Lung (tissue), 12 donors: ENCODE results near the gene SEC14L5. TPM values are rescaled to one million over a fixed set of nuclear protein-coding genes. Genes with fewer than 3 reads are reported as not detected.

Experiments
- ATAC-seq: fragments of 200-7000 bp; cut with Tn5 transposase; one replicate; pipeline ENCODE4 v1.9.1; 2020; ENCODE audit warnings: moderate number of reproducible peaks; ENCODE audit not compliant: insufficient read depth, low FRiP score
- DNase-seq, 3 donors: peaks; one replicate each; pipeline ENCODE4 v3.0.0-alpha.2; 2013 to 2017
- H3K27ac ChIP-seq, 2 donors: one replicate each; pipeline ENCODE4 v1.5.1; 2013; ENCODE audit warnings: mild to moderate bottlenecking in 2 of 2, moderate library complexity in 2 of 2, control low read depth in 1 of 2, inconsistent platforms in 1 of 2, low read depth in 1 of 2, low read length in 1 of 2
- H3K27me3 ChIP-seq, 3 donors: one replicate each; pipeline ENCODE4 v1.5.1; 2013; ENCODE audit warnings: low read length in 2 of 3; ENCODE audit not compliant: control insufficient read depth in 3 of 3, insufficient read depth in 3 of 3
- H3K36me3 ChIP-seq, 4 donors: one replicate each; pipeline ENCODE4 v1.5.1; 2013; ENCODE audit warnings: low read length in 4 of 4, mild to moderate bottlenecking in 1 of 4, moderate library complexity in 1 of 4; ENCODE audit not compliant: control insufficient read depth in 4 of 4, insufficient read depth in 4 of 4
- H3K4me1 ChIP-seq, 5 donors: one replicate each; pipeline ENCODE4 v1.5.1; 2013; ENCODE audit warnings: low read length in 5 of 5, mild to moderate bottlenecking in 2 of 5, moderate library complexity in 1 of 5; ENCODE audit not compliant: control insufficient read depth in 5 of 5, insufficient read depth in 5 of 5
- H3K4me3 ChIP-seq: one replicate; pipeline ENCODE4 v1.5.1; 2013; ENCODE audit warnings: mild to moderate bottlenecking, control low read depth, moderate library complexity
- H3K9ac ChIP-seq, 2 donors: one replicate each; pipeline ENCODE4 v1.5.1; 2013; ENCODE audit warnings: low read length in 2 of 2, control low read depth in 1 of 2; ENCODE audit not compliant: insufficient read depth in 1 of 2
- H3K9me3 ChIP-seq, 4 donors: one replicate each; pipeline ENCODE4 v1.5.1; 2013; ENCODE audit warnings: low read length in 3 of 4, mild to moderate bottlenecking in 1 of 4, moderate library complexity in 1 of 4; ENCODE audit not compliant: control insufficient read depth in 4 of 4, insufficient read depth in 3 of 4
- WGBS, 2 donors: extraction: QIAGEN DNeasy Blood & Tissue Kit; methylation state at CpG; one replicate each; pipeline ENCODE4 v1.1.7; 2013; 5-methylcytosine and 5-hydroxymethylcytosine counted together
- polyA plus RNA-seq, 2 donors: library from polyadenylated mRNA; stranded (reverse); fragments of 200-250 nt; gene quantifications; one replicate each; pipeline ENCODE4 v1.2.1, GENCODE V29; 2013
- total RNA-seq, 2 donors: library from RNA; depleted of rRNA in 1 of 2; stranded (reverse); fragments of >200 nt in 1 of 2; gene quantifications; one replicate each; pipeline ENCODE4 v1.2.1, GENCODE V29; 2014 to 2021
- TF ChIP-seq, protein P1 (sequence below): IDR thresholded peaks from 2 replicates; pipeline ENCODE4 v1.5.1; 2012; ENCODE audit warnings: mild to moderate bottlenecking; ENCODE audit errors: control extremely low read depth, extremely low read depth
- donor health status: control.
- donor health status: control.
- donor health status: Bipolar disorder and iron deficiency.
- donor health status: healthy.
- donor health status: DM: yes; HTN: yes; CAD: no.

Gene SEC14L5
- total and polyA plus RNA-seq, 4 donors = 0.10 to 0.98 (median 0.28) TPM

GRCh38 chr16:4982056-4982867, 24.1 kb downstream of the SEC14L5 start:
- TF ChIP-seq, protein P1, sequence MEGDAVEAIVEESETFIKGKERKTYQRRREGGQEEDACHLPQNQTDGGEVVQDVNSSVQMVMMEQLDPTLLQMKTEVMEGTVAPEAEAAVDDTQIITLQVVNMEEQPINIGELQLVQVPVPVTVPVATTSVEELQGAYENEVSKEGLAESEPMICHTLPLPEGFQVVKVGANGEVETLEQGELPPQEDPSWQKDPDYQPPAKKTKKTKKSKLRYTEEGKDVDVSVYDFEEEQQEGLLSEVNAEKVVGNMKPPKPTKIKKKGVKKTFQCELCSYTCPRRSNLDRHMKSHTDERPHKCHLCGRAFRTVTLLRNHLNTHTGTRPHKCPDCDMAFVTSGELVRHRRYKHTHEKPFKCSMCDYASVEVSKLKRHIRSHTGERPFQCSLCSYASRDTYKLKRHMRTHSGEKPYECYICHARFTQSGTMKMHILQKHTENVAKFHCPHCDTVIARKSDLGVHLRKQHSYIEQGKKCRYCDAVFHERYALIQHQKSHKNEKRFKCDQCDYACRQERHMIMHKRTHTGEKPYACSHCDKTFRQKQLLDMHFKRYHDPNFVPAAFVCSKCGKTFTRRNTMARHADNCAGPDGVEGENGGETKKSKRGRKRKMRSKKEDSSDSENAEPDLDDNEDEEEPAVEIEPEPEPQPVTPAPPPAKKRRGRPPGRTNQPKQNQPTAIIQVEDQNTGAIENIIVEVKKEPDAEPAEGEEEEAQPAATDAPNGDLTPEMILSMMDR = no peak
- DNase-seq = no peak

GRCh38 chr16:4984174-4984990, 26.3 kb downstream of the SEC14L5 start:
- Histone ChIP-seq H3K9me3 (peaks cover 0 to 8% (median 1%) of the 10 kb centered on the region in 4 donors), H3K36me3 (no peaks in the 10 kb centered on the region), H3K27ac (no peak overlapping the region), H3K4me1 (peaks cover 0 to 3% (median 0%) of the 10 kb centered on the region in 5 donors), H3K27me3 (peaks cover 0 to 29% (median 19%) of the 10 kb centered on the region in 3 donors), H3K4me3 (no peak overlapping the region), H3K9ac (no peak overlapping the region)
- no peak for DNase-seq
- ATAC-seq = no peak
- TF ChIP-seq, protein P1 = no peak
- WGBS, 2 donors = 68 to 76% methylated on average over 5 of the region's 5 CpGs

More at GRCh38 chr16:4982056-4982867, 24.1 kb downstream of the SEC14L5 start:
- H3K36me3 ChIP-seq = no peaks in the 10 kb centered on the region
- peaks cover 0 to under 1% (median 0%) of the 10 kb centered on the region in 5 donors for H3K4me1 ChIP-seq
- 46 to 62% methylated on average over 19 to 20 of the region's 20 CpGs for WGBS, 2 donors
- peaks cover 0 to 13% (median 7%) of the 10 kb centered on the region in 3 donors for H3K27me3 ChIP-seq
- peaks cover 0 to 3% (median under 1%) of the 10 kb centered on the region in 4 donors for H3K9me3 ChIP-seq
- peak overlapping the region in 1 of 2 donors; percentile 90 for H3K27ac ChIP-seq
- ATAC-seq = no peak
- H3K9ac ChIP-seq = no peak overlapping the region
- no peak overlapping the region for H3K4me3 ChIP-seq

GRCh38 chr16:4987250-4987579, 29.1 kb downstream of the SEC14L5 start:
- peaks cover 0 to 3% (median 0%) of the 10 kb centered on the region in 5 donors for H3K4me1 ChIP-seq
- no peak overlapping the region for H3K4me3 ChIP-seq
- H3K27ac ChIP-seq = no peak overlapping the region
- TF ChIP-seq, protein P1 = no peak
- no peaks in the 10 kb centered on the region for H3K36me3 ChIP-seq
- no peak for ATAC-seq
- peaks cover 0 to 10% (median 1%) of the 10 kb centered on the region in 4 donors for H3K9me3 ChIP-seq
- no peak overlapping the region for H3K9ac ChIP-seq
- 2 to 3% methylated on average over 10 of the region's 10 CpGs for WGBS, 2 donors
- H3K27me3 ChIP-seq = peaks cover 4 to 32% (median 19%) of the 10 kb centered on the region in 3 donors
- no peak for DNase-seq
